K562 (cell line): ENCODE data around the gene STAB2. TPM values are rescaled to one million over a fixed set of nuclear protein-coding genes. Genes with fewer than 3 reads are reported as not detected.
A peak's percentile ranks its signal among the peaks of the same experiment; 100 is the strongest.

Experiments used
- ATAC-seq: fragments of 200-7000 bp; cut with Tn5 transposase; 3 replicates; pipeline ENCODE4 v1.9.1; 2020; ENCODE audit warnings: moderate library complexity
- BruUV-seq: library from RNA; stranded (reverse); fragments of 400-500 nt; replicated peaks from 2 replicates; lab custom pipeline; 2021; lab: Mats Ljungman, UMichigan
- CTCF ChIA-PET: fragments of 300-600 bp; formaldehyde crosslinking; extraction: SDS; loops from one replicate; lab custom pipeline; 2021; ENCODE audit warnings: low intra/inter-chr PET ratio; lab: Yijun Ruan, JAX
- POLR2A ChIA-PET: fragments of 300-600, 350-650 bp; sonication (Branson Sonifier 250); formaldehyde crosslinking; extraction: SDS; loops from one replicate; lab custom pipeline; 2021; ENCODE audit warnings: antibody characterized with exemption, inconsistent platforms; lab: Yijun Ruan, JAX
- DNase-seq, 4 experiments: peaks; one replicate each; pipeline versions ENCODE4 v3.0.0 to v3.0.0-alpha.2; 2011 to 2018; ENCODE audit warnings: low spot score in 3 of 4, mixed read lengths in 3 of 4; ENCODE audit errors: extremely low read depth in 1 of 4
- FAIRE-seq: peaks from 2 replicates; lab custom pipeline; 2011; peaks lifted over from hg19 to GRCh38; lab: Jason Lieb, UNC
- H2AFZ ChIP-seq: 2 replicates; pipeline ENCODE4 v1.6.0; 2011; ENCODE audit warnings: low read depth, low read length, control low read depth, inconsistent platforms
- H3K27ac ChIP-seq: fragments of 200-600 bp; 3 replicates; pipeline ENCODE4 v1.8.0; 2011; ENCODE audit warnings: low read depth, mild to moderate bottlenecking, control low read depth, inconsistent platforms, low read length, moderate library complexity, mixed read lengths; ENCODE audit errors: extremely low read depth
- H3K27me3 ChIP-seq, 2 experiments: fragments of 300-600 bp in 1 of 2; 2 replicates in 1 of 2; 3 replicates in 1 of 2; pipeline versions ENCODE4 v1.6.0 to v1.8.0; 2011; ENCODE audit warnings: inconsistent platforms in 2 of 2, low read length in 2 of 2, mild to moderate bottlenecking in 1 of 2, mixed read lengths in 1 of 2, moderate library complexity in 1 of 2; ENCODE audit not compliant: control insufficient read depth in 2 of 2, insufficient read depth in 2 of 2
- H3K36me3 ChIP-seq: fragments of 300-600 bp; 3 replicates; pipeline ENCODE4 v1.8.0; 2011; ENCODE audit warnings: mild to moderate bottlenecking, low read length, inconsistent platforms; ENCODE audit not compliant: control insufficient read depth, insufficient read depth
- H3K4me1 ChIP-seq, 2 experiments: fragments of 200-600 bp in 1 of 2; replicated peaks in 1 of 2; 2 replicates in 1 of 2; 3 replicates in 1 of 2; pipeline versions ENCODE4 v1.5.1 to v1.8.0; 2011; ENCODE audit warnings: inconsistent platforms in 2 of 2, low read length in 2 of 2, mild to moderate bottlenecking in 1 of 2, mixed read lengths in 1 of 2, moderate library complexity in 1 of 2; ENCODE audit not compliant: control insufficient read depth in 2 of 2, insufficient read depth in 2 of 2
- H3K4me2 ChIP-seq: 2 replicates; pipeline ENCODE4 v1.6.1; 2011; ENCODE audit warnings: low read length, control low read depth, inconsistent platforms, mixed read lengths; ENCODE audit not compliant: insufficient read depth
- H3K4me3 ChIP-seq: fragments of 200-600 bp; sonication (generic), shearing (Covaris generic); 2 replicates; pipeline ENCODE4 v1.5.1; 2016; ENCODE audit warnings: control low read depth, inconsistent platforms
- H3K79me2 ChIP-seq: fragments of 200-600 bp; 3 replicates; pipeline ENCODE4 v1.8.0; 2011; ENCODE audit warnings: low read length, inconsistent platforms; ENCODE audit not compliant: control insufficient read depth, insufficient read depth
- H3K9ac ChIP-seq, 2 experiments: 2 replicates each; pipeline versions ENCODE4 v1.6.0 to v1.6.1; 2011; ENCODE audit warnings: low read depth in 2 of 2, low read length in 2 of 2, control low read depth in 1 of 2, inconsistent platforms in 1 of 2, mild to moderate bottlenecking in 1 of 2, mixed read lengths in 1 of 2; ENCODE audit not compliant: insufficient read depth in 1 of 2
- H3K9me1 ChIP-seq: one replicate; pipeline ENCODE4 v1.6.0; 2011; ENCODE audit warnings: inconsistent platforms, mild to moderate bottlenecking, low read length, moderate library complexity; ENCODE audit not compliant: control insufficient read depth, insufficient read depth
- H3K9me3 ChIP-seq: replicated peaks from 2 replicates; pipeline ENCODE4 v1.5.1; 2011; ENCODE audit warnings: low read depth, low read length, inconsistent platforms; ENCODE audit not compliant: control insufficient read depth, insufficient read depth
- H4K20me1 ChIP-seq: replicated peaks from 2 replicates; pipeline ENCODE4 v1.6.1; 2011; ENCODE audit warnings: low read length, inconsistent platforms, mixed read lengths; ENCODE audit not compliant: control insufficient read depth, insufficient read depth
- KAT7 ChIP-seq: sonication (generic); formaldehyde crosslinking; IDR thresholded peaks from 2 replicates; pipeline ENCODE4 v1.8.0; 2022; ENCODE audit warnings: missing genetic modification reagents, mild to moderate bottlenecking, borderline replicate concordance
- WGBS: fragments of 100-300 bp; shearing (Covaris generic); methylation state at CpG from one replicate; pipeline ENCODE4 v1.1.6; 2016; ENCODE audit warnings: low coverage, mixed read lengths; ENCODE audit not compliant: insufficient coverage; ENCODE audit errors: missing lambda C conversion rate; 5-methylcytosine and 5-hydroxymethylcytosine counted together
- in situ Hi-C: fragments of 300-500 bp; cut with MboI; formaldehyde crosslinking; loops from 4 replicates; pipeline ENCODE4 v1.15.0; 2018; ENCODE audit warnings: inconsistent platforms, mixed read lengths
- intact Hi-C: fragments of 100-400 bp; cut with micrococcal nuclease; formaldehyde crosslinking; loops from 2 replicates; pipeline ENCODE4 v1.14.2; 2022
- polyA plus RNA-seq, 8 experiments: library from polyadenylated mRNA; depleted of rRNA in 4 of 8; stranded (reverse) in 5 of 8; unstranded in 3 of 8; fragments of >200 nt; fragmentation: Nextera tagmentation in 2 of 8; fragmentation: Illumina TruSeq in 1 of 8; extraction: Ambion mirVana in 2 of 8; extraction: Trizol in 1 of 8; gene quantifications; 2 replicates each; pipeline versions ENCODE4 v1.2.1 to v1.2.3, GENCODE V29; 2011 to 2014; ENCODE audit warnings: inconsistent platforms in 1 of 8, missing spikeins in 1 of 8
- total RNA-seq, 7 experiments: library from RNA; depleted of rRNA in 6 of 7; stranded (reverse); fragments of >200 nt in 6 of 7; fragmentation: Illumina TruSeq in 2 of 7; extraction: Trizol in 2 of 7; gene quantifications; 2 replicates each; pipeline versions ENCODE4 v1.2.1 to v1.2.3, GENCODE V29; 2011 to 2021; ENCODE audit warnings: low replicate concordance in 1 of 7
- TF ChIP-seq, protein P1 (sequence below), 2 experiments: fragments of 450-650 bp in 1 of 2; sonication (generic) in 1 of 2; formaldehyde crosslinking in 1 of 2; IDR thresholded peaks in 1 of 2; conservative IDR thresholded peaks in 1 of 2; 2 replicates each; pipeline versions ENCODE4 v1.6.1 to v1.8.1; 2016 to 2023; ENCODE audit warnings: mild to moderate bottlenecking in 2 of 2, moderate library complexity in 2 of 2, inconsistent platforms in 1 of 2, missing genetic modification reagents in 1 of 2

The STAB2 gene
- total and polyA plus RNA-seq, 9 of the 15 experiments (the other 6 are each of a cell fraction or from before 2014, with no cell fraction given): 0.10 TPM; not detected in 8

DNA sequence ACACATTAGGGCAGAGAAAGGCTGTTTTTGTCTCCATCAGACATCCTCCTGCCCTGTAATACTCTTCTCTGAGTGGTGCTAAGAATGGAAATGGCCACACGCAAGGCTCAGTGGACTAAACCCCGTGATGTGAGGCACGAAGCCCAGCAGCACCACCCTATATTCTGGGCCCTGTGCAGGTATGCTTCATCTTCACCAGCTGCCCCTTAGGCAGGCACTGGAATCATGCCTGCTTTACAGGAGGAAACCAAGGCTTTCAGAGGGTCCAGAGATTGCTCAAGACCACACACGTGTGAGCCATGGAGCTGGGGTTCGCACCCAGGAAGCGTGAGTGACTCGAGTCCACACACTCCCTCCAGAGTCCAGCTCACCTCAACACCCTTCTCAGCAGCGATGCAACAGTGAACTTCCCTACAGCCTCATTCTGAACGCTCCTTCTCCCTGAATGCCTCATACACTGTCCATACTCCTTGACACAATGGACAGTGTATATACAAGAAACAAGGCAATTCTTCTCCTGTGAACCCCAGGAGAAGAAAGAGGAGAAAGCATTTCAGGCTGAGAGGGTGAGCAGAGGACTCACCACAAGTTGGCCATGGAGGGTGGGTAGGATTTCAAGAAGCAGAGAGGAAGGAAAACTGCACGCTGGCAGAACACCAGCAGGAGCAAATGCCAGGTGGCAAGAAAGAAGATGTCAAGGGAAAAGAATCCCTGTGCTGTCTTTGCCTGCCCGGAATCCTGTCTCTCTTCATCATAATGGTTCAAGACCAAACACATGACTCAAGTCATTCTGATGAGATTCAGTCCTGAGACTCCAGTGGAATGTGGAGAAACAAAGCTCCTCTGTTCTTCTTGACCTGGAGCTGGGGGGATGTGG, 214.9 kb downstream of the STAB2 start:
- Histone ChIP-seq H3K9ac (0 out of 4 replicates have a peak overlapping the region, but pooled peaks of 1 of the 2 experiments have one; percentile 48), H3K4me1 (peaks cover 24 to 37% of the 10 kb centered on the region in 2 experiments), H3K4me2 (no peak overlapping the region), H3K27ac (no peak overlapping the region), H4K20me1 (peaks cover 7% of the 10 kb centered on the region; the same call in 1 of the 2 replicates), H3K9me1 (peaks cover 7% of the 10 kb centered on the region), H3K36me3 (peaks cover 83% of the 10 kb centered on the region), H3K79me2 (peaks cover 27% of the 10 kb centered on the region), H3K27me3 (no peaks in the 10 kb centered on the region), H3K9me3 (no peaks in the 10 kb centered on the region), H2AFZ (no peak overlapping the region), H3K4me3 (no peak overlapping the region)
- ChIA-PET POLR2A (interaction anchor here (1.0 to 2.3 kb wide), 2 partner anchors 10 to 33 kb away, joined by 3 to 12 read pairs; no protein-coding TSS in a partner anchor), CTCF (no interaction called here)
- BruUV-seq: no TSS peak
- ATAC-seq (no peak), DNase-seq (no peak), FAIRE-seq (no peak)
- TF ChIP-seq, protein P1, sequence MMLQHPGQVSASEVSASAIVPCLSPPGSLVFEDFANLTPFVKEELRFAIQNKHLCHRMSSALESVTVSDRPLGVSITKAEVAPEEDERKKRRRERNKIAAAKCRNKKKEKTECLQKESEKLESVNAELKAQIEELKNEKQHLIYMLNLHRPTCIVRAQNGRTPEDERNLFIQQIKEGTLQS (IDR thresholded peaks at IDR 0.05): no peak
- TF ChIP-seq, protein P1 (CRISPR knock-in tag; conservative IDR thresholded peaks at IDR 0.05): no peak
- no peak for TF ChIP-seq KAT7 (CRISPR knock-in tag)
- intact Hi-C loops: no loop called here
- WGBS: 91% methylated on average over 8 of the region's 11 CpGs
- in situ Hi-C loops: loop anchor here (10.0 kb wide), 1 partner anchor 1687 kb away; no protein-coding TSS in a partner anchor
